ENCODE data around the gene RB1. TPM values are rescaled to one million over a fixed set of nuclear protein-coding genes. Genes with fewer than 3 reads are reported as not detected.

Gene RB1
- total and polyA plus RNA-seq, 2 donors from 2014 or later: 12.3 to 46.5 TPM

DNA sequence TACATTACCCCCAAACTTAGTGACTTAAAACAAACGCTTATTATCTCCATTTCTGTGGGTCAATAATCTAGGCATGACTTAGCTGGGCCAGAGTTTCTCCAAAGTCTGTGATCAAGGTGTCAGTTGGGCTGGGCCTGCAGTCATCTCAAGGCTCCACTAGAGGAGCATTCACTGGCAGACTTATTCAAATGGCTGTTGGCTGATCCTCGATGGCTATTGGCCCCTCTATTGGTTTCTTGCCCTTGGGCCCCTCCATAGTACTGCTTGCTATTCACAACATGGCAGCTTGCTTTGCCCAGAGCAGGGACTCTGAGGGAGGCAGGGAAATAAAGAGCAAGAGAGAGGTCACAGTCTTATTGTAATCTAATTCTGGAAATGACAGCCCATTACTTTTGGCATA is 171.7 kb downstream of the RB1 start:
- H3K9me3 ChIP-seq (ENCODE audit: control insufficient read depth in 2 of 3, insufficient read depth in 1 of 3, low read length in 3 of 3): no peaks in the 10 kb centered on the region
- DNase-seq: no peak
- intact Hi-C loops (cut with DNase I): no loop called here
- H3K9ac ChIP-seq (ENCODE audit: low read length in 3 of 3): no peak overlapping the region
- no peak overlapping the region for H3K4me3 ChIP-seq (ENCODE audit: low read length in 3 of 3)
- H3K4me1 ChIP-seq (ENCODE audit: control insufficient read depth in 2 of 3, insufficient read depth in 2 of 3, low read depth in 1 of 3, low read length in 3 of 3): no peaks in the 10 kb centered on the region
- TF ChIP-seq CTCF (IDR thresholded peaks at IDR 0.05; ENCODE audit: borderline replicate concordance, extremely low read depth, insufficient read depth): no peak
- peaks cover 2 to 3% (median 3%) of the 10 kb centered on the region in 3 donors for H3K36me3 ChIP-seq (ENCODE audit: control insufficient read depth in 2 of 3, insufficient read depth in 3 of 3, low read length in 3 of 3)
- no peak for FAIRE-seq
- H3K27me3 ChIP-seq (ENCODE audit: control insufficient read depth, insufficient read depth, low read length): no peaks in the 10 kb centered on the region
- H3K27ac ChIP-seq (ENCODE audit: low read depth in 2 of 2, low read length in 2 of 2): no peak overlapping the region

GRCh38 chr13:48476215-48476614 is 172.7 kb downstream of the RB1 start:
- no peak overlapping the region for H3K4me3 ChIP-seq (ENCODE audit: low read length in 3 of 3)
- H3K9me3 ChIP-seq (ENCODE audit: control insufficient read depth in 2 of 3, insufficient read depth in 1 of 3, low read length in 3 of 3): no peaks in the 10 kb centered on the region
- intact Hi-C loops (cut with DNase I): no loop called here
- no peak for TF ChIP-seq CTCF (IDR thresholded peaks at IDR 0.05; ENCODE audit: borderline replicate concordance, extremely low read depth, insufficient read depth)
- H3K9ac ChIP-seq (ENCODE audit: low read length in 3 of 3): no peak overlapping the region
- no peaks in the 10 kb centered on the region for H3K4me1 ChIP-seq (ENCODE audit: control insufficient read depth in 2 of 3, insufficient read depth in 2 of 3, low read depth in 1 of 3, low read length in 3 of 3)
- no peak for FAIRE-seq
- DNase-seq: peak in 1 of 5 donors; percentile 9
- H3K27me3 ChIP-seq (ENCODE audit: control insufficient read depth, insufficient read depth, low read length): no peaks in the 10 kb centered on the region
- H3K36me3 ChIP-seq (ENCODE audit: control insufficient read depth in 2 of 3, insufficient read depth in 3 of 3, low read length in 3 of 3): peaks cover 2 to 3% (median 3%) of the 10 kb centered on the region in 3 donors
- no peak overlapping the region for H3K27ac ChIP-seq (ENCODE audit: low read depth in 2 of 2, low read length in 2 of 2)

GRCh38 chr13:48476686-48477085 is 173.1 kb downstream of the RB1 start:
- intact Hi-C loops (cut with DNase I): no loop called here
- no peaks in the 10 kb centered on the region for H3K9me3 ChIP-seq (ENCODE audit: control insufficient read depth in 2 of 3, insufficient read depth in 1 of 3, low read length in 3 of 3)
- H3K4me3 ChIP-seq (ENCODE audit: low read length in 3 of 3): no peak overlapping the region
- no peaks in the 10 kb centered on the region for H3K4me1 ChIP-seq (ENCODE audit: control insufficient read depth in 2 of 3, insufficient read depth in 2 of 3, low read depth in 1 of 3, low read length in 3 of 3)
- H3K36me3 ChIP-seq (ENCODE audit: control insufficient read depth in 2 of 3, insufficient read depth in 3 of 3, low read length in 3 of 3): peaks cover 2 to 3% (median 3%) of the 10 kb centered on the region in 3 donors
- DNase-seq: no peak
- H3K27ac ChIP-seq (ENCODE audit: low read depth in 2 of 2, low read length in 2 of 2): no peak overlapping the region
- no peak for FAIRE-seq
- TF ChIP-seq CTCF (IDR thresholded peaks at IDR 0.05; ENCODE audit: borderline replicate concordance, extremely low read depth, insufficient read depth): no peak
- no peaks in the 10 kb centered on the region for H3K27me3 ChIP-seq (ENCODE audit: control insufficient read depth, insufficient read depth, low read length)
- H3K9ac ChIP-seq (ENCODE audit: low read length in 3 of 3): no peak overlapping the region

Data from kidney (tissue), 14 donors.